Measurements from ENCODE around the gene SH2D2A. TPM values are rescaled to one million over a fixed set of nuclear protein-coding genes. Genes with fewer than 3 reads are reported as not detected.

Gene SH2D2A
- total RNA-seq, 1 donor from 2014 or later, result not detected

DNA sequence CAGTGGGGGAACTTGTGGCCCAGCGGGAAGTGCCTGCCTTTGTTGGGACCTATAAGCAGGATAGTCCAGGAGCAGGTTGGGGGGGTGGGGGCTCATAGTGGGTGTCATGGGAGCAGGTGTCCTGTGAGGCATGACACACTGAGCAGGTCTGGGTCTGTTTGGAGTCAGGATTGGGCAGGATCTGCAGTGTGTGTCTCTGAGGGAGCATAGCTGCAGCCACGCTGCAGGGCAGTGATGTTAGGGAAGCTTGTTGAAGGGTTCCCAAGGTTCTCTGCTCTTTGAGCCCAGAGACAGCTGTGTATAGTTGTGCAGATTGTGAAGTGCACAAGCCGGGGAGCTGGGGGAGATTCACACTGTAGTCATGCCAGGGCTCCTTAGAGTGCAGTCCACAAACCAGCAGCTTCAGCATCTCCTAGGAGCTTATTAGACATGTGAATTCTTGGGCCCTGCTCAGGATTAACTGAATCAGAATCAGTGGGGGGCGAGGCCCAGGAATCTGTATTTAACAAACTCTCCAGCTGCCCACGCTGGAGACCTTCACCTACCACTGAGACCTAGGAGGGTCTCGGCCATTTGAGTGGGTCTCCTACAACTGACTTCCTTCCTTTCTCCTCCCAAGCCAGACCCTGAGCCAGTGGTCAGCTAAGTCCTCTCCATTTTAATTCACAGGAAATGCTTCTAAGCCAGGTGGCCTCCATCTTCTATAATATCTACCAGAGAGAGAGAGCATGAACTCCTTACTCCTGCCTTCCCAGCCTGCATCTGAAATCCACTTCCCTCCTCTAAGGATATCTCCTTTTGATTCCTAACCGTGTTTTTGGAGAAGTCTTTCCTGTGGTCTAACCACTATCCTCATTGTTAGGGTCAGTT lies 31.2 kb upstream of the SH2D2A start:
- Mint-ChIP-seq H3K27ac (no peak overlapping the region), H3K36me3 (ENCODE audit: insufficient read depth) (no peaks in the 10 kb centered on the region), H3K9me3 (ENCODE audit: low read depth) (no peaks in the 10 kb centered on the region), H3K4me1 (ENCODE audit: low read depth) (peaks cover 5% of the 10 kb centered on the region), H3K27me3 (peaks cover 91% of the 10 kb centered on the region), H3K4me3 (ENCODE audit: low read depth) (no peak overlapping the region)
- no peak for DNase-seq (ENCODE audit: low spot score, unreplicated experiment)
- TF ChIP-seq, protein P1, sequence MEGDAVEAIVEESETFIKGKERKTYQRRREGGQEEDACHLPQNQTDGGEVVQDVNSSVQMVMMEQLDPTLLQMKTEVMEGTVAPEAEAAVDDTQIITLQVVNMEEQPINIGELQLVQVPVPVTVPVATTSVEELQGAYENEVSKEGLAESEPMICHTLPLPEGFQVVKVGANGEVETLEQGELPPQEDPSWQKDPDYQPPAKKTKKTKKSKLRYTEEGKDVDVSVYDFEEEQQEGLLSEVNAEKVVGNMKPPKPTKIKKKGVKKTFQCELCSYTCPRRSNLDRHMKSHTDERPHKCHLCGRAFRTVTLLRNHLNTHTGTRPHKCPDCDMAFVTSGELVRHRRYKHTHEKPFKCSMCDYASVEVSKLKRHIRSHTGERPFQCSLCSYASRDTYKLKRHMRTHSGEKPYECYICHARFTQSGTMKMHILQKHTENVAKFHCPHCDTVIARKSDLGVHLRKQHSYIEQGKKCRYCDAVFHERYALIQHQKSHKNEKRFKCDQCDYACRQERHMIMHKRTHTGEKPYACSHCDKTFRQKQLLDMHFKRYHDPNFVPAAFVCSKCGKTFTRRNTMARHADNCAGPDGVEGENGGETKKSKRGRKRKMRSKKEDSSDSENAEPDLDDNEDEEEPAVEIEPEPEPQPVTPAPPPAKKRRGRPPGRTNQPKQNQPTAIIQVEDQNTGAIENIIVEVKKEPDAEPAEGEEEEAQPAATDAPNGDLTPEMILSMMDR (IDR thresholded peaks at IDR 0.05; ENCODE audit: unreplicated experiment), result no peak

DNA sequence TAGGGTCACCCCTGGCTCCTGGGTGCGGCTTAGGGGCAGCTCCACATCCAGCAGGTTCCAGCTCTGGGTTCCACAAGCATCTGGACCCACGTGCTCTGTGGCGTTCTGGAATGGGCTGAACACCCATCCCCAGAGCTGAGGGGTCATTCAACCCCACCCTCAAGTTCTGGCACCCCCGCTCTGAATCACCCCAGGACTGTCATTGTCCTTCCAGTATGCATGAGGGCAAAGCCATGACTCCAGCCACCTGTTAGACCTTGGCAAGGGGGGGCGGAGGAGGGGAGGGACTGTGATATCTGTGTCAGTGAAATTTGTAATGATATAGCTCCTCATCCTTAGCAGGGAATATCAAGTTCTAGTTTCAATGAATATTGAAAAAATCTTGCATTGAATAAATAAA lies 30.0 kb upstream of the SH2D2A start:
- H3K27ac Mint-ChIP-seq, result no peak overlapping the region
- DNase-seq (ENCODE audit: low spot score, unreplicated experiment), result no peak
- H3K27me3 Mint-ChIP-seq, result peaks cover 95% of the 10 kb centered on the region
- peaks cover 5% of the 10 kb centered on the region for H3K4me1 Mint-ChIP-seq (ENCODE audit: low read depth)
- no peaks in the 10 kb centered on the region for H3K9me3 Mint-ChIP-seq (ENCODE audit: low read depth)
- H3K4me3 Mint-ChIP-seq (ENCODE audit: low read depth), result no peak overlapping the region
- no peaks in the 10 kb centered on the region for H3K36me3 Mint-ChIP-seq (ENCODE audit: insufficient read depth)
- TF ChIP-seq, protein P1 (IDR thresholded peaks at IDR 0.05; ENCODE audit: unreplicated experiment), result no peak

DNA sequence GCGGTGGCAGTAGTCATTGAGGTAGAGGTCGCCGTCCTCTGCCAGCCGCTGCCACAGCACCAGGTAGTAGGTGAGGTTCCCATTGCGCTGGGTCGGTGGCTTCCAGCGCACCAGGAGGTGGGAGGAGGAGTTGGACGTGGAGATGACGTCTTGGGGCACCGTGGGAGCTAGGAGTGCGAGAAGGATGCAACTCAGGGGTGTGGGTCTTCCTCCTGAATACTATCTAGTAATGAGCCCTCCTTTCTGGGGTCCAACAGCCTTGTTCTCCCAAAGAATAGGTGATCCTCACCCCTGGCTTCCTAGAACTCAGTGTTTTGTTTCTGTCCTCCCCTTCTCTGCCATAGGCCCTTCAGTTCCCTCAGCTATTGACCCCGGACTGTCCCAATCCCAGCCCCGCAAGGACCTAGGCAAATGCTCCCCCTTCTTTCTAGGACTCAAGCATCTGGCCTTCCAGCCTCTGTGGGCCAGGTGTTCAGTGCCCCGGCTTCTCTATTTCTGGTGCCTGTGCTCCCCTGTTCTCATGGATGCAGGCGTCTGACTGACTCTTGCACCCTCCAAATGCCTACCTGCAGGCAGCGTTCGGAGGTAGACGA lies 29.4 kb upstream of the SH2D2A start:
- Mint-ChIP-seq H3K4me1 (ENCODE audit: low read depth) (peaks cover 5% of the 10 kb centered on the region), H3K4me3 (ENCODE audit: low read depth) (no peak overlapping the region), H3K36me3 (ENCODE audit: insufficient read depth) (no peaks in the 10 kb centered on the region), H3K27ac (no peak overlapping the region), H3K9me3 (ENCODE audit: low read depth) (no peaks in the 10 kb centered on the region), H3K27me3 (peaks cover 96% of the 10 kb centered on the region)
- DNase-seq (ENCODE audit: low spot score, unreplicated experiment), result no peak
- TF ChIP-seq, protein P1 (IDR thresholded peaks at IDR 0.05; ENCODE audit: unreplicated experiment), result no peak

DNA sequence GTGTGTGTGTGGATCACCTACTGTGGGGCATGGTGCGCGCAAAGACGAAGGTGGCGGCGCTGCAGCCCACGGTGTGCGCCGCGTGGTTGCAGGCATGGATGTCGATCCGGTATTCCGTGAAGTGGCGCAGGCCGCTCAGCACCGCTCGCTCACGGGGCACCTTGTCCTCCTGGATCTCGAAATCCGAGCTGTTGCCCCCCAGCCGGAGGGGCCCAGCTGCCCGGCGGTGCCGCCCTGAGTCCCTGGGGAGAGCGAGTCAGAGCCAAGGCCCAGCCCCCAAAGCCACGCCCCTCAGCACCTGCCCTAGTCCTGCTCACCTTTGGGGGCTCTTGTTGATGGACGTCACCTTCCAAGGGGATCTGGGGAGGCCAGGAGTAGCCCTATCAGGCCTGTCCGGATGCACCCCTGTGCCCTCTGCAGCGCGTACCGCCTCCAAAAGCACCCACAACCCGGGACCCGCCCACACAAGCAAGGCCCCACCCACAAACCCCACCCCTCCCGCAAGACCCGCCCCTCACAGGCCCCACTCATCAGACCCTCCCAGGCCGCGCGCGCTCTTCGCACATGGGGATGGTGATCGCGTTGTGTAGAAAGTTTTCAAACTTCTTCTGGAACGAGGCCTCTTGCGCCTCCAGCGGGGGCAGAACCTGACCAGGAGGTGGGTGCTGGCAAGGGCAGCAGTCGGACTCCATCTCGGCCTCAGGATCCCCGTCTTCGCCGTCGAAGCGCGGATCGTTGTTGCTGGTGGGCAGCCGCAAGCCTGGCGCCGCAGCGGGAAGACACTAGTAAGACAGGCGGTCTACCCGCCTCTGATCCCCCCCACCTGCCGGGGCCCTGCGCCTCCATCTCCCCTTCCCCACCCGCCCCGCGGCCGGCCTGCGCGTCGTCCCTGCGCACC lies 28.7 kb upstream of the SH2D2A start:
- H3K27me3 Mint-ChIP-seq, result peaks cover 97% of the 10 kb centered on the region
- no peak for DNase-seq (ENCODE audit: low spot score, unreplicated experiment)
- peak overlapping the region; percentile 50 for H3K4me3 Mint-ChIP-seq (ENCODE audit: low read depth)

More for the DNA sequence above, 28.7 kb upstream of the SH2D2A start:
- TF ChIP-seq, protein P1 (IDR thresholded peaks at IDR 0.05; ENCODE audit: unreplicated experiment), result no peak
- peaks cover 5% of the 10 kb centered on the region for H3K4me1 Mint-ChIP-seq (ENCODE audit: low read depth)
- H3K9me3 Mint-ChIP-seq (ENCODE audit: low read depth), result no peaks in the 10 kb centered on the region
- H3K36me3 Mint-ChIP-seq (ENCODE audit: insufficient read depth), result no peaks in the 10 kb centered on the region
- no peak overlapping the region for H3K27ac Mint-ChIP-seq

Data from progenitor cell of endocrine pancreas (in vitro differentiated cells).